Cardiac fibroblast (primary cell): ENCODE results near the gene FUT9.

ENCODE experiments used
- DNase-seq, 2 donors: peaks; one replicate each; pipeline versions ENCODE4 v3.0.0 to v3.0.0-alpha.2; 2010; ENCODE audit warnings: low read depth in 2 of 2
- H3K4me3 ChIP-seq, 2 donors: replicated peaks in 1 of 2; 1 replicate in 1 of 2; 2 replicates in 1 of 2; pipeline ENCODE4 v1.5.1; 2011; ENCODE audit warnings: low read depth in 2 of 2, low read length in 2 of 2, mild to moderate bottlenecking in 2 of 2, moderate library complexity in 1 of 2
- TF ChIP-seq, protein P1 (sequence below): IDR thresholded peaks from one replicate; pipeline ENCODE4 v1.5.1; 2011; ENCODE audit warnings: low read depth, mild to moderate bottlenecking, low read length, inconsistent platforms

Gene FUT9

GRCh38 chr6:96058082-96058481 lies 42.3 kb downstream of the FUT9 start:
- no peak overlapping the region for H3K4me3 ChIP-seq
- DNase-seq = no peak
- TF ChIP-seq, protein P1, sequence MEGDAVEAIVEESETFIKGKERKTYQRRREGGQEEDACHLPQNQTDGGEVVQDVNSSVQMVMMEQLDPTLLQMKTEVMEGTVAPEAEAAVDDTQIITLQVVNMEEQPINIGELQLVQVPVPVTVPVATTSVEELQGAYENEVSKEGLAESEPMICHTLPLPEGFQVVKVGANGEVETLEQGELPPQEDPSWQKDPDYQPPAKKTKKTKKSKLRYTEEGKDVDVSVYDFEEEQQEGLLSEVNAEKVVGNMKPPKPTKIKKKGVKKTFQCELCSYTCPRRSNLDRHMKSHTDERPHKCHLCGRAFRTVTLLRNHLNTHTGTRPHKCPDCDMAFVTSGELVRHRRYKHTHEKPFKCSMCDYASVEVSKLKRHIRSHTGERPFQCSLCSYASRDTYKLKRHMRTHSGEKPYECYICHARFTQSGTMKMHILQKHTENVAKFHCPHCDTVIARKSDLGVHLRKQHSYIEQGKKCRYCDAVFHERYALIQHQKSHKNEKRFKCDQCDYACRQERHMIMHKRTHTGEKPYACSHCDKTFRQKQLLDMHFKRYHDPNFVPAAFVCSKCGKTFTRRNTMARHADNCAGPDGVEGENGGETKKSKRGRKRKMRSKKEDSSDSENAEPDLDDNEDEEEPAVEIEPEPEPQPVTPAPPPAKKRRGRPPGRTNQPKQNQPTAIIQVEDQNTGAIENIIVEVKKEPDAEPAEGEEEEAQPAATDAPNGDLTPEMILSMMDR = no peak

DNA sequence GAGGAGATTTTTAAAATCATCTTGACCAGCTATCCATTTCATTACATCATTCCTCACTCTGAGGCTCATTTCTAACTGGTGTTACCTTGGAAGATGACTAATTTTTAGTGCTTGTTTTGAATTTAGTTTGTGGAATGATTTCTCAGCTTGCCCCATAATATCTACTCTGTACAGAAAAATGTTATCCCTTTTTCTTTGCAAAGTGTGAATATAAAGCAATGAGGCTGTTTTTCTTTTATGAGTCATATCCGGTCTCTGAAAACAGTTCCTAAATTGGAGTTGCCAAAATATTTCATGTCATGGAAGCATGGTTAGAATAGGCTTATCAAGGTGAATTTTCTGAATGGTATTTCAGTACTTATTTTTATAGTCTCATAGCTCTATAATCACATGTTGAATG lies 43.8 kb downstream of the FUT9 start:
- TF ChIP-seq, protein P1 = no peak
- peak in 1 of 2 donors; percentile 1 for DNase-seq
- H3K4me3 ChIP-seq = no peak overlapping the region

GRCh38 chr6:96060249-96060648 lies 44.5 kb downstream of the FUT9 start:
- no peak for DNase-seq
- TF ChIP-seq, protein P1 = no peak
- no peak overlapping the region for H3K4me3 ChIP-seq

DNA sequence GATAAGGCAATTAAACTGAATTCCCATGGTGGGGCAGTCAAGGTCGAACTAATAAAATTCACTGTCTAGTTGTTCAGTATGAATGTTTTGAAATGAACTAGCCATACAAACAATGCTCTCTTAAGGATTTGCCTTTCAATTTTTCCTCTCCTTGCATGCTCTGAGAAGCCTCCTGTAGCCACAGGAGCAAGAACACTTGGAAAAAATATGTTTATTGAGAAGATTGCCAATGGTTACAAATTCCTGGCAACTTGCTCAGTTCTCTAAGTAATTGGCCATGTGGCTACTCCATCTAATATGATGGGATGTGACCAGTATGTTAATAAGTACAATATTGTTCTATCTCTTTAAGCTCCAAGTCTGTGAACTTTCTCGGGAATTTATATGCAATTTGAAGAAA lies 49.4 kb downstream of the FUT9 start:
- TF ChIP-seq, protein P1 = no peak
- DNase-seq = no peak
- no peak overlapping the region for H3K4me3 ChIP-seq

- H3K4me3 ChIP-seq = no peak overlapping the region
- TF ChIP-seq, protein P1 = no peak
- DNase-seq = no peak
Measured at GRCh38 chr6:96066376-96066775, 50.6 kb downstream of the FUT9 start.

DNA sequence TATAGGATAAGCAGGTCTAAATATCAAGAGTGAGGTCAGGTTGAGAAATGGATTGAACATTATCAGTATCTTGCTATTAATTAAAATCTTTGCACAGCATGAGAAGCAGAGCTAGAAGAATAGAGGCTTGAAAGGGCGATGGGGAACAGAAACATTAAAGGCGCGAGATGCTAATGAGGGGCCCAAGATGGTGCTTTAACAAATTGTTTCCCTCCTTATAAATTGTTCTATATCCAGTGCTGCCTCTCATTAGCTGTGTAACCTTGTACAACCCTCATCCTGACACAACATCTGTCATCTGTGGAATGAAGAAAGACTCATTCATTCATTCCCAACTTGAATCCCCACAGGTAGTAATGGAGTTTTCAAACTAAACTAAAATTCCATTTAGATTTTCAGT lies 57.8 kb downstream of the FUT9 start:
- no peak for DNase-seq
- H3K4me3 ChIP-seq = no peak overlapping the region
- TF ChIP-seq, protein P1 = no peak

- H3K4me3 ChIP-seq = no peak overlapping the region
- TF ChIP-seq, protein P1 = no peak
- no peak for DNase-seq
Measured at GRCh38 chr6:96074006-96074405, 58.2 kb downstream of the FUT9 start.
